Activated naive CD4-positive, alpha-beta T cell treated with anti-CD3 and anti-CD28 coated beads, Interleukin-2, amount 50 U/mL, for 16 hours (primary cell): ENCODE data around the gene ATP2A3.
"Not testable (repeated sequence)": the region's sequence is repeated elsewhere in the genome, so short reads cannot be mapped to it uniquely, and the experiment has no call there.

ENCODE experiments used
- DNase-seq: peaks from one replicate; pipeline ENCODE4 v3.0.0-alpha.2; 2020

The ATP2A3 gene

DNA sequence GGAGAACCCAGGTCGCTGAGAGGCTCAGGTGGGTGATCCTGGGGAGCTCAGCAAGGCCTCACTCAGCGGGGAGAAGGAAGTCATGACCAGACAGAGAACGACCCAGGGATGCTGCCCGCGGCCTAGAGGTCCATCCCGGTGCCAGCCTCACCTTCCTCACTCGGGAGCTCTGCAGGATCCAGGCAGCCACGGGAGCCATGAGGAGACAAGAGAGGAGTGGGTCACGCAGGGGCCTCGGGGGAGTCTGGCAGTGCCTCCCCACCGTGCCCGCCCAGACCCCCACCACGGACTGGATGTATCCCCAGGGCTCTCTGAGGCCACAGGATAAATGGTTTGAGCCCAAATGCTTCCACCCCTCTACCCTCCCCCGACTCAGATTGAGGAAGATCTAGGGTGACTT, 10.7 kb downstream of the ATP2A3 start:
- no peak for DNase-seq

DNA sequence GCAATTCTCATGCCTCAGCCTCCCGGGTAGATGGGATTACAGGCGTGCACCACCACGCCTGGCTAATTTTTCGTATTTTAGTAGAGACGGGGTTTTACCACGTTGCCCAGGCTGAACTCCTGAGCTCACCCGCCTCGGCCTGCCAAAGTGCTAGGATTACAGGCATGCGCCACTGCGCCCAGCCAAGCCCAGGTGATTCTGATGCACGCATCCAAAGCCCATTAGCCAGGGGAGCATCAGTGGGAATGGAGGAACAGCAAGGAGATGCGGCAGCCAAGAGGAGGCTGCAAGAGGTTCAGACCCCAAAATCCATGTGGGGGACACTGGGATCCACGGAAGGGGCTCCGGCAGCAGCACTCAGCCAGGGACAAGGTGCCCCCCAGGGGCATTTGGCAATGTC, 12.1 kb downstream of the ATP2A3 start:
- no peak for DNase-seq

DNA sequence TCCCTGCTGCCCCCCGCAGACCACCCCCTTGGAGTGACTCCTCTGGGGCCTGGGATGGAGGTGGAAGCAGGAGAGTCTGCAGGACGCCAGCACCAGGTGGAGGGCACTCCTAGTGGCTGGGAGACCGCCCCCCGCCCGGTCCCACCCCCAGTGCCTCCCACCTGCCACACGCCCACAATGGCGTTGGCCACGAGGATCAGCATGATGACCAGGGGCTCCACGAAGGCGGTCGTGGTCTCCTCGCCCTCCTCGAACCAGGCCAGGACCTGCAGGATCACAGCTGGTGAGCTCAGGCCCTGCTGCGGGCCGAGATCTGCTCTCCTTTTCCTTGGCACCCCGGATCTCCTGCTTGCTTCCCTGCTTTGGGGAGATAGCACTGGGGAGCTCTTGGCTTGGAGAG, 12.8 kb downstream of the ATP2A3 start:
- no peak for DNase-seq

DNA sequence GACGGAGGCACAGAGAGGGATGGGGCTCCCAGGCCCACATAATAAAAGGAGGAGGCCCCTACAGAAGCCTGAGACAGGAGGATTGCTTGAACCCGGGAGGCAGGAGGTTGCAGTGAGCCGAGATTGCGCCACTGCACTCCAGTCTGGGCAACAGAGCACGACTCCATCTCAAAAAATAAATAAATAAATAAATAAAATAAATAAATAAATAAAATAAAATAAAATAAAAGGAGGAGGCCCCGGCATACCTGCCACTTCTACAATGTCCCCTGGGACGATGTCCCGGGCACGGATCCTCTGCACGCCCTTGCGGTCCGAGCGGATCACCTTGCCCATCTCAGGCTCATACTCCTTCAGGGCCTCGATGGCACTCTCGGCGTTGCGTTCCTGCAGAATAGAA, 13.2 kb downstream of the ATP2A3 start:
- no peak for DNase-seq

- no peak for DNase-seq
Measured at GRCh38 chr17:3950584-3950983, 13.7 kb downstream of the ATP2A3 start.

- no peak for DNase-seq
Measured at GRCh38 chr17:3949418-3949817, 14.8 kb downstream of the ATP2A3 start.

DNA sequence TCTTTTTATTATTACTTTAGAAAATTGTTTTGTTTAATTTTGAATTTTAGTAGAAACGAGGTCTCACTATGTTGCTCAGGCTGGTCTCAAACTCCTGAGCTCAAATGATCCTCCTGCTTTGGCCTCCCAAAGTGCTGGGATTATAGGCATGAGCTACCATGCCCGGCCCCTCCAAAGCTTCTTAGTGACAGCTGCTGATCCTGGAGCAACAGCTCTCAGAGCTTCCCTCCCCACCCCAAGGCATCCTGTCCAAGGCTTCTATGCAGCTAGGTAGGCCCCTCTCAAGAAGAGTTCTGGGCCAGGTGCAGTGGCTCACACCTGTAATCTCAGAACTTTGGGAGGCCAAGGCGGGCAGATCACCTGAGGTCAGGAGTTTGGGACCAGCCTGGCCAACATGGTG, 15.7 kb downstream of the ATP2A3 start:
- not testable (repeated sequence) for DNase-seq

DNA sequence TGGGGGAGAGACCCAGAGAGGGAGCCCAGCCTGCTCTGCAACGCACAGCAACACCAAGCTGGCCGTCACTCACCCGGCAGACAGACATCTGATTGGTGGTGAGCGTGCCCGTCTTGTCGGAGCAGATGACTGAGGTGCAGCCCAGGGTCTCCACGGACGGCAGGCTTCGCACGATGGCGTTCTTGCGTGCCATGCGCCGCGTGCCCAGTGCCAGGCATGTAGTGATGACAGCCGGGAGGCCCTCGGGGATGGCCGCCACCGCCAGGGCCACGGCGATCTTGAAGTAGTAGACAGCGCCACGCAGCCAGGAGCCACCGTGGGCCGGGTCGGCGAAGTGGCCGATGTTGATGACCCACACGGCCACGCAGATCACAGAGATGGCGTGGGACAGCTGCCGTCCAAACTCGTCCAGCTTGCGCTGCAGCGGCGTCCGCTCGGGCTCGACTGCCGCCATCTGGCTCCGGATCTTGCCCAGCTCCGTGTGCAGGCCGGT, 16.9 kb downstream of the ATP2A3 start:
- no peak for DNase-seq

GRCh38 chr17:3946711-3947235, 17.5 kb downstream of the ATP2A3 start:
- DNase-seq = no peak

DNA sequence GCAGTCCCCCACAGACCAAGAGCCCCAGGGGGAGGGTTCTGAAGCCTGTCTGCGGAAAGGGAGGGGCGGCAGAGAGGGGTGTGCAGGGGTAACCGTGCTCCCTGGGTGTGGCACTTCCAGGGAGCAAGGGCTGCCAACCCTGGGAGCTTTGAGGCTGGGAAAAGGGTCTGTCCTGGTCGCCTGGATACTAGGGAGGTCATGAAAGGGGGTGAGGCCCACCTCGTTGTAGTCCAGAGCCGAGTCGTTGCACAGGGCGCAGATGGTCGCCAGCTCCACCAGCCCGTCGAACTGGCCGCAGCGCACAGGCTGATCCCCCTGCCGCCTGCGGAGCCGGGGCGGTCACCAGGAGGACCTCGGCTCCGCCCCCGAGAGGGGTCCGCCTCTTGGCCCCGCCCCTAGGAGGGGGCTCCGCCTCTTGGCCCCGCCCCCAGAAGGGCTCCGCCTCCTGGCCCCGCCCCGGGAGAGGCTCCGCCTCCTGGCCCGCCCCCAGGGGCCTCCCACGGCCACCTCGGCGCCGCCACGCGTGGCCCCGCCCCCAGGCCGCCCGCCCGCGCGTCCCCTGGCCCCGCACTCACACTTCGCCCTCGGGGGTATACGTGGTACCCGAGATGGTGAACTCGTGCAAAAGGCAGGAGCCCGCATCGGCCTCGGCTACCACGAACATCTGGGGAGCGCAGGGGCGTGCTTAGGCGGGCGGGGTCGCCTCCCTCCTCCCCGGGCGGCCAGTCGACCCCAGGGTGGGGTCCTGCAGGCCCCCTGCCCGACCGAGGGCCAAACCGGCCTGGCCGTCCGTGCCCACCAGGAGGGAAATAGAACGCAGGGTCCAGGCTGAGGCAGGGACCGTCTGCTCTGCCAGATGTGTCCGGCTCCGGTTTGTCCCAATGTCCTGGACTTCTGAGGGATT, 19.5 kb downstream of the ATP2A3 start:
- no peak for DNase-seq

GRCh38 chr17:3943240-3943891, 20.9 kb downstream of the ATP2A3 start:
- DNase-seq = no peak

DNA sequence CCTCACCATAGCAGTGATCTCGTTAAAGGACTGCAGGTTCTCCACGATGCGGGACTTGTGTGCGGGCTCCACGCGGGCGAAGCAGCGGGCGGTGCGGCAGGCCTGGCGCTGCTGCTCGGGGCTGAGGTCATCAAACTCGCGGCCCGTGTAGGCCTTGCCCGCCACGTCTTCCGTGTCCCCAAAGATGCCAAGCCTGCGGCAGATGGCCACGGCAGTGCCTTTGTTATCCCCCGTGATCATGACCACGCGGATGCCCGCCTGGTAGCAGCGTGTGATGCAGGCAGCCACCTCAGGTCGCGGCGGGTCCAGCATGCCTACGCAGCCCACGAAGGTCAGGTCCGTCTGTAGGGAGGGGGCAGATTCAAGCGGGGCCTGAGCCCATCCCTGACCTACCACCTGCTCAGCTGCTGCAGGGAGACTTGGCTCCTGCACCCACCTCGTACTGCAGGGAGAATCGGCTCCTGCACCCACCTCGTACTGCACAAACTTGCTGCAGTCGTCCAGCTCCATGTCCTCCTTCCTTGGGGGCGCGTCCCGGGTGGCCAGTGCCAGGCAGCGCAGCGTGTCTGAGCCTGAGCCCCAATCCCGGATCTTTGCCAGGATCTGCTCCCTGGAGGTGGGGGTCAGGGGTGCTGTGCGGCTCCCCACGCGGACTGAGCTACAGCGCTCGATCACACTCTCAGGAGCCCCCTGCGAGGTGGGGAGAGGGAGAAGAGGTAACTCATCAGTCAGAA, 23.1 kb downstream of the ATP2A3 start:
- no peak for DNase-seq

DNA sequence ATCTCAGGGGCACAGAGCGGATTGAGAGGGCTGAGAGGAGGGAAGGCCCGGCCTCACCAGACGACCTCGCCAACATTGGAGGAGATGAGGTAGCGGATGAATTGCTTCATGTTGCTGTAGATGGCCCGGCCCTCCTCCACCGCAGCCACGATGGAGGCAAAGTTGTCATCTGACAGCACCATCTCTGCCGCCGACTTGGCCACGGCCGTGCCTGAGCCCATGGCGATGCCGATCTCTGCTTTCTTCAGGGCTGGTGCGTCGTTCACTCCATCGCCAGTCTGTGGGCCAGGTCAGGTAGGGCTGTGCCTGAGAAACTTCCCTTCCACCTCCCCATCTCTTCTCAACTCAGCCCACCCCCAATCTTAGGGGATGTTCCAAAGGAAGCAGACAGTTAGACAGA, 26.9 kb downstream of the ATP2A3 start:
- DNase-seq = no peak

DNA sequence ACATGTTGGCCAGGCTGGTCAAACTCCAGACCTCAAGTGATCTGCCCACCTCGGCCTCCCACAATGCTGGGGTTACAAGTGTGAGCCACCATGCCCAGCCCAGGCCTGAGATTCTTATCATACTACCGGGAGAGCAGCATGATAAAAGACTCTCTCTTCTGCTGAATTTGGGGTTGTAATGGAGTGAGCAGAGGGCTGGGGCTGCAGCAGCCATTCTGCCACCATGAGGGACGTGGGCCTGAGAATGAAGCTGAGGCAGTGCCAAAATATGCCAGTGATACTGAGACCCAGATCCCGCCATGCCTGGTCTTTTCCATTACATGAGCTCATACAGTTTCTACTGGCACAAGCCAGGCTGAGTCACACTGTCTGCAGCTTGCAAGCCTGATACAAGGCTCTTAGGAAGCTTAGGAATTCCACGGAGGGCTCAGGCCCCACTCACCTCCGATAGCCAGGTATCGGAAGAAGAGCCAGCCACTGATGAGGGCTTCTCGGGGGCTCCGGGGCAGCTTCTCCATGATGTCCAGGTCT, 28.3 kb downstream of the ATP2A3 start:
- no peak for DNase-seq

- no peak for DNase-seq
Measured at GRCh38 chr17:3935140-3935542, 29.1 kb downstream of the ATP2A3 start.

DNA sequence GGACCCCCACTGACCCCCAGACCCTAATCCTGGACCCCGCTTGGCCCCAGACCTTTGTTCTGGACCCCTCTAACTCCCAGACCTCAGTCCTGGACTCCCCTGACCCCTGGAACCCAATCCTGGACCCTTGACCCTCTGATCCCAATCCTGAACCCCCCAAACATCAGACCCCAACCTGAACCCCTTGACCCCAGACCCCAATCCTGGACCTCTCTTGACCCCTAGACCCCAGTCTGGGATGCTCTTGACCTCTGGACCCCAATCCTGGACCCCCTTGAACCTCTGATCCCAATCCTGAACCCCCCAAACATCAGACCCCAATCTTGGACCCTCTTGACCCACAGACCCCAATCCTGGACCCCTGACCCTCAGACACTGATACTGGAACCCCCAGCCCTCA, 34.5 kb downstream of the ATP2A3 start:
- no peak for DNase-seq

DNA sequence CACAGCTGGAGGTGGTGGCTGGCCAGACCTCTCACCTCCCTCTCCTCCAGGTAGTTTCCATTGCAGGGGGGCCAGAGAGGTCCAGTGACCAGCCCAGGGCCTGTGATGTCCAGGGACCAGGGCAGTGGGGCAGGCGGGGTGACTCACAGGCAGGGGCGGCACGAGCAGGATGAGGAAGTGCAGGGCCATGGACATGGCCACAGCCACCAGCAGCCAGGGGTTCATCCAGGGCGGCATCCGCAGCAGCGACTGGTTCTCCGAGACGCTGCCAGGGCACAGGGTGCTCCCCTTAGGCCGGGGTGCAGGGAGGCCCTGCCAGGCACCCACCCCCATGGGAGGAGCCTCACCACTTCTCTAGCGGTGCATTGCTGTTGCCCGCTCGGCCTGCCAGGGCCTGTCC, 35.1 kb downstream of the ATP2A3 start:
- DNase-seq = no peak

DNA sequence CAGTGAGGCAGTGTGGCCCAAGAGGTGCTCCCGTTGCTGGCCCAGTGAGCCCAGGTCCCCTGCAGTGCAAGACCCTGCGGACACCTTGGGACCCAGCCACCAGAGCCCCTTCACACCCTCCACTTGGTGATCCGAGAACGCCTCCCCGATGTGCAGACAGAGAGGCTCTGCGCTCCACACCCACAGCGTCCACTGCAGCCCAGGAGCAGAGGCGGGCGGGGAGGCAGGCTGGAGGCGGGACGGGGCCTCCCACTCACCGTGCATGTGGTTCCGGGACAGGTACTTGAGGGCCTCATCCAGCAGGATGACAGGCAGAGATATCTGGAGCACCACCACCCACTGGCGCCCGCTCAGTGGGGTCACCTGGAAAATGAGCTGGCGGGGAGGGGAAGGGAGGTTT, 35.8 kb downstream of the ATP2A3 start:
- DNase-seq = no peak

DNA sequence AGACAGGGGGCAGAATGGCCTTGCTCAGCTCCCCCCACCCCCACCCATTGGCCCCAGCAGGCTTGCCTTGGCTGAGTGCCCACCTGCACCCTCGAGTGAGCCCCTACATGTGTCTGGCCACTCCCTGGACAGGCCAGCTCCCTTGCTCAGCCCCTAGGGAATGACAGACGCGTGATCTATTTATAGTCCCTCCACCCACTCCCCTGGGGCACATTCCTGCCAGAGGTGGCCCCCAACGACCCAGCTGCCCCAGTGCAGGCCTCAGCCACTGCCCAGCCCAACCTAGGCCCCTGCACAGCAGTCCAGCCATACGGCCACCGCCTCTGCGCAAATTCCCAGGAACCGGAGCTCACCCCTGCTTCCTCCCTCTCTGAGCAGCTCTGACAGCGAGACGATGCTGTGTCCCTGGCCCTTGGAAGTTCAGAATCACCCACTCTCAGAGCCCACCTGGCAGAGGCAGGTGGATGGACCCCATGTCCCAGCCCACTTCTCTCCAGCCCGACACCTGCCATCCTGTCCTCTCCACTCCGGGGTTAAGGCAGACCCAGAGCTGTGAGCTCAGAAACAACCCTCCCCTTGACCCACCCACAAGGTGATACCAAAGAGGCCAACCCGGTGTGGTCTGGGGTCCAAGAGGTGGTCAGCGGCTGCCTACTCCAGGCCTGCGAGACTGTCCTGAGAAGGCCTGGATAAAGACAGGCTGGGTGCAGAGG, 36.5 kb downstream of the ATP2A3 start:
- no peak for DNase-seq

DNA sequence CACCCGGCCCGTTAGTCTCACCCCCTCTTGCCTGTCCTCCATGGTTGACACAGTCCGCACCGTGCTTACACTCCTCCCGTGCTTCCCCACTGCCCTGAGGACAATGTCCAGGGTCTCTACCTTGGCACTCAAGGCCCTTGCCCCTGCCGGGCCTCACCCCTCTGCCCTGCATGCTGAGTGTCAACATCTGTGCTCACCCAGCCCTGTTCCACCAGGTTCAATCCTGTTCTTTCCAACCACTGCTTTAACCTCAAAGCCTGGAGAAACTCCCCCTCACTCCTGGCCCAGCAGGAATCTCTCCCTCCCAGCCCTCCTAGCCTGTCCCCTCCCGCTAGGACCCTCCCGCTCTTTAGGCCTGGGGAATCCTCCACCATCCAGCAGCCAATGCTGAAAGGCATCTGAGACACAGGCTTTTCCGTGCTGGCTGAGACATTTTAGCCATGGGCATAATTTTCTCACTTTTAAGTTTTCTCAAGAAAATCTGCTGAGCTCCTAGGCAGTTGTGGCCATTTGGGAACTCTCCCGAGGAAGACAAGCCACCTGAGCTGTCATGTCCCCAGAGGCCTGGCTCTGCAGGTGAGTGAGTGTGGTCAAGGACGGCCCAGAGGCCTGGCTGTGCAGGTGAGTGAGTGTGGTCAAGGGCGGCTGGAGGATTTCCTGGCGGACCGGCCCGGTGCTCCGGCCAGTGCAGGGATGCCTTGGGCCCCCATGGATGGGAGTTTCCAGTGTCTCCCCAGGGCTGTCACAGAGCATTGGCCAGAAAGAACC, 37.2 kb downstream of the ATP2A3 start:
- no peak for DNase-seq

DNA sequence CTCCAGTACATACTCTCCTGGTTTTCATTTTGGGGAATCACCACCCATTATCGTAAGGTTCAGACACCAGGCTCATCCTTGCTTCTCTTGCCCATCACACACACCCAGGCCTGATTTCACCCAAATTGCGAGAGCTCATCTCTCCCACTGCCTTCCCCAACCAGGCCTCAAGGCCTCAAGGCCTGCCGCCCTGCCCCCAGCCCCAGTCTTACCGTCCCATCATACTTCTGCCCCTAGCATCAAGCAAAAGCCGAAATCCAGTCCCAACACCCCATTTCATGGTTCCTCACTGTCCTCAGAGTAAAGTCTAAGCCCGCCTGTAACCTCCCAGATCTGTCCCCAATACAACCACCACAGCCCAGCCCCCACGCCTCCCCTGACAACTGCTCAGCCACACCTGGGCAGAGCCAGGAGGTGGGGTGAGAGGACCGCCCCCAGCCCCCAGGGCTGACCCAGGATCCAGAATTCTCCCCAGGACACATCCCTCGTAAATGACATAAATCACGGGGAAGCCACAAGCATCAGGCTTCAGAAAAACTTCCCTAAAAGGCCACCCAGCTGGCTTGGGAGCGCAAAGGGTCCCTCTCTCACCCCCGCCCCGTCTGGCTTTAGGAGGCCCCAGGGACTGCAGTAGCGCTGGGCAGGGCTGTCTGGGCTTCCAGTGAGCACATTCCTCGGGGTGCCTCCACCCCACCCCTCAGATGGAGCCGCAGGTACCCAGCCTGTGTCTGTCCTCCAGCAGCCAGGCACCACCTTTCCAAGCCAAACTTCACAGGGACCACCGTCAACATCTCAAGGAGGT, 38.4 kb downstream of the ATP2A3 start:
- DNase-seq = no peak
